ENCODE results near the gene DPP3. TPM values are rescaled to one million over a fixed set of nuclear protein-coding genes. Genes with fewer than 3 reads are reported as not detected.
A peak's percentile ranks its signal among the peaks of the same experiment; 100 is the strongest.

The DPP3 gene
- polyA plus RNA-seq, 2 of the 4 experiments (the other 2 are of a cell fraction) = 52.2 to 70.5 TPM

DNA sequence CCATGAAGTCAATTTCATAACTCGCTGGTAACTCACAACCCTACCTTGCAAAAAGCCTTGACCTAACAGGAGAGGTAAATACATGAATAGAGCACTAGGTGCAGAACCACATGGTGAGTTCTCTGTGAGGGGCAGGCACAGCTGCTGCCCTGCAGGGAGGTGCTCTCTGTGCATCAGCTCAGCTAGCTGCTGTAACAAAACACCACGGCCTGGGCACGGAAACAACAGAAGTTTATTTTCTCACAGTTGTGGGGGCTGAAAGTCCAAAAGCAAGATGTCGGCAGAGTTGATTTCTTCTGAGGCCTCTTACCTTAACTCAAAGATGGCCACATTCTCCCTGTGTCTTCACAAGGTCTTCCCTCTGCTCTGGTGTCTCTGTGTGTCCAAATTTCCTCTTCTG, 28.6 kb upstream of the DPP3 start (continued):
- TF ChIP-seq RNF2 (IDR thresholded peaks at IDR 0.05; ENCODE audit: borderline replicate concordance, low read depth) = no peak
- TF ChIP-seq KDM1A (IDR thresholded peaks at IDR 0.05; ENCODE audit: low read depth) = no peak
- no peak for TF ChIP-seq JUNB (IDR thresholded peaks at IDR 0.05)
- TF ChIP-seq USF2 (IDR thresholded peaks at IDR 0.05) = no peak

- Histone ChIP-seq H3K4me2 (no peak overlapping the region), H3K4me1 (no peaks in the 10 kb centered on the region), H3K9me3 (no peaks in the 10 kb centered on the region), H3K27ac (no peak overlapping the region), H3K4me3 (no peak overlapping the region)
- WGBS (ENCODE audit: missing lambda C conversion rate) = 12% methylated on average over 6 of the region's 6 CpGs
- POLR2A ChIA-PET = no interaction called here
- FAIRE-seq (no peak), ATAC-seq (0 out of 6 replicates have a peak, but pooled peaks have one; percentile 24 to 26), DNase-seq (ENCODE audit: low read depth in 1 of 2, low spot score in 1 of 2) (no peak)
- CTCF ChIA-PET = interaction anchor here (1.0 to 1.6 kb wide), 5 partner anchors 13 to 46 kb away, joined by 3 to 6 read pairs (median 4); partner anchors contain the start of gene MRPL11
- TF ChIP-seq RAD21 (conservative IDR thresholded peaks at IDR 0.05 in 1 of 2, IDR thresholded peaks at IDR 0.05 in 1 of 2) = no peak
- TF ChIP-seq FOSB (CRISPR knock-in tag; IDR thresholded peaks at IDR 0.05) = no peak
- no peak for TF ChIP-seq HMGXB4 (CRISPR knock-in tag; IDR thresholded peaks at IDR 0.05; ENCODE audit: borderline replicate concordance)
- no peak for TF ChIP-seq CBX2 (IDR thresholded peaks at IDR 0.05; ENCODE audit: borderline replicate concordance, low read depth)
- no peak for TF ChIP-seq SREBF2 (IDR thresholded peaks at IDR 0.05)
- no peak for TF ChIP-seq GATA3 (IDR thresholded peaks at IDR 0.05; ENCODE audit: borderline replicate concordance)
- no peak for TF ChIP-seq KDM1A (IDR thresholded peaks at IDR 0.05; ENCODE audit: low read depth)
- no peak for TF ChIP-seq TFCP2L1 (CRISPR knock-in tag; IDR thresholded peaks at IDR 0.05)
- TF ChIP-seq MYC (IDR thresholded peaks at IDR 0.05; ENCODE audit: borderline replicate concordance, low read length) = no peak
- TF ChIP-seq POLR2A (IDR thresholded peaks at IDR 0.05; ENCODE audit: low read length) = no peak
- TF ChIP-seq NR3C1 (IDR thresholded peaks at IDR 0.05) = no peak
- TF ChIP-seq, protein P1, sequence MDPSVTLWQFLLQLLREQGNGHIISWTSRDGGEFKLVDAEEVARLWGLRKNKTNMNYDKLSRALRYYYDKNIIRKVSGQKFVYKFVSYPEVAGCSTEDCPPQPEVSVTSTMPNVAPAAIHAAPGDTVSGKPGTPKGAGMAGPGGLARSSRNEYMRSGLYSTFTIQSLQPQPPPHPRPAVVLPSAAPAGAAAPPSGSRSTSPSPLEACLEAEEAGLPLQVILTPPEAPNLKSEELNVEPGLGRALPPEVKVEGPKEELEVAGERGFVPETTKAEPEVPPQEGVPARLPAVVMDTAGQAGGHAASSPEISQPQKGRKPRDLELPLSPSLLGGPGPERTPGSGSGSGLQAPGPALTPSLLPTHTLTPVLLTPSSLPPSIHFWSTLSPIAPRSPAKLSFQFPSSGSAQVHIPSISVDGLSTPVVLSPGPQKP (IDR thresholded peaks at IDR 0.05; ENCODE audit: low read depth, low read length) = no peak
- no peak for TF ChIP-seq FOSL2 (IDR thresholded peaks at IDR 0.05)
- TF ChIP-seq FOSL2 (CRISPR knock-in tag; IDR thresholded peaks at IDR 0.05) = no peak
- no peak for TF ChIP-seq USF2 (IDR thresholded peaks at IDR 0.05)
- TF ChIP-seq HOXA7 (CRISPR knock-in tag; IDR thresholded peaks at IDR 0.05) = no peak
- TF ChIP-seq TP53 (CRISPR knock-in tag; IDR thresholded peaks at IDR 0.05) = no peak
Measured at GRCh38 chr11:66454247-66454646, 26.0 kb upstream of the DPP3 start.

- TF ChIP-seq CBX2 (IDR thresholded peaks at IDR 0.05; ENCODE audit: borderline replicate concordance, low read depth) = no peak
- TF ChIP-seq ZNF302 (CRISPR knock-in tag; IDR thresholded peaks at IDR 0.05) = no peak
- TF ChIP-seq HES2 (IDR thresholded peaks at IDR 0.05) = no peak
- no peak for TF ChIP-seq ZFP36 (IDR thresholded peaks at IDR 0.05; ENCODE audit: borderline replicate concordance, partially characterized antibody)
- no peak for TF ChIP-seq NPAS2 (CRISPR knock-in tag; IDR thresholded peaks at IDR 0.05; ENCODE audit: borderline replicate concordance)
- no peak for TF ChIP-seq HOXA7 (CRISPR knock-in tag; IDR thresholded peaks at IDR 0.05)
- no peak for TF ChIP-seq RAD21 (conservative IDR thresholded peaks at IDR 0.05 in 1 of 2, IDR thresholded peaks at IDR 0.05 in 1 of 2)
- no peak for TF ChIP-seq HOXB13 (CRISPR knock-in tag; IDR thresholded peaks at IDR 0.05; ENCODE audit: low read depth)
- no peak for TF ChIP-seq MAFK (IDR thresholded peaks at IDR 0.05; ENCODE audit: partially characterized antibody)
- TF ChIP-seq CHD4 (IDR thresholded peaks at IDR 0.05; ENCODE audit: borderline replicate concordance) = no peak
- no peak for TF ChIP-seq PHF8 (IDR thresholded peaks at IDR 0.05; ENCODE audit: borderline replicate concordance, low read depth)
- no peak for TF ChIP-seq MYC (IDR thresholded peaks at IDR 0.05; ENCODE audit: borderline replicate concordance, low read length)
- TF ChIP-seq, protein P1 (IDR thresholded peaks at IDR 0.05; ENCODE audit: low read depth, low read length) = no peak
- no peak for TF ChIP-seq BHLHE40 (IDR thresholded peaks at IDR 0.05; ENCODE audit: low read depth, low read length)
- ChIA-PET POLR2A (no interaction called here), CTCF (interaction anchor here (1.0 to 1.6 kb wide), 6 partner anchors 14 to 47 kb away, joined by 3 to 6 read pairs (median 4); partner anchors contain the start of gene MRPL11)
- H3K4me2 ChIP-seq = no peak overlapping the region
- no peak overlapping the region for H3K4me3 ChIP-seq
- no peak for DNase-seq (ENCODE audit: low read depth in 1 of 2, low spot score in 1 of 2)
- no peaks in the 10 kb centered on the region for H3K4me1 ChIP-seq
- H3K27ac ChIP-seq = no peak overlapping the region
- peak in 1 of 2 experiments; percentile 22; a peak in 1 of 6 replicates for ATAC-seq
- FAIRE-seq = no peak
- no peaks in the 10 kb centered on the region for H3K9me3 ChIP-seq
- 53% methylated on average over 3 of the region's 3 CpGs for WGBS (ENCODE audit: missing lambda C conversion rate)
Measured at GRCh38 chr11:66454828-66455227, 25.4 kb upstream of the DPP3 start.

All from A549 (cell line).